ENCODE results near the gene MAP3K12.
"Not testable (repeated sequence)": the region's sequence is repeated elsewhere in the genome, so short reads cannot be mapped to it uniquely, and the experiment has no call there.

The MAP3K12 gene

GRCh38 chr12:53492188-53492587 lies 7.1 kb downstream of the MAP3K12 start:
- no peak for DNase-seq

- DNase-seq, result no peak
Measured at GRCh38 chr12:53489242-53489864, 9.9 kb downstream of the MAP3K12 start.

- no peak for DNase-seq
Measured at GRCh38 chr12:53486736-53487487, 12.3 kb downstream of the MAP3K12 start.

- DNase-seq, result no peak
Measured at GRCh38 chr12:53485955-53486735, 13.1 kb downstream of the MAP3K12 start.

- no peak for DNase-seq
Measured at GRCh38 chr12:53484686-53485575, 14.3 kb downstream of the MAP3K12 start.

- no peak for DNase-seq
Measured at GRCh38 chr12:53483979-53484377, 15.3 kb downstream of the MAP3K12 start.

- DNase-seq, result no peak
Measured at GRCh38 chr12:53483225-53483978, 15.9 kb downstream of the MAP3K12 start.

GRCh38 chr12:53482626-53483168 lies 16.6 kb downstream of the MAP3K12 start:
- DNase-seq, result no peak

- DNase-seq, result no peak
Measured at GRCh38 chr12:53481939-53482586, 17.2 kb downstream of the MAP3K12 start.

- not testable (repeated sequence) for DNase-seq
Measured at GRCh38 chr12:53481458-53481857, 17.8 kb downstream of the MAP3K12 start.

- DNase-seq, result no peak
Measured at GRCh38 chr12:53480491-53481442, 18.5 kb downstream of the MAP3K12 start.

- no peak for DNase-seq
Measured at GRCh38 chr12:53479331-53479730, 19.9 kb downstream of the MAP3K12 start.

- no peak for DNase-seq
Measured at GRCh38 chr12:53478865-53479264, 20.4 kb downstream of the MAP3K12 start.

- no peak for DNase-seq
Measured at GRCh38 chr12:53476769-53477209, 22.5 kb downstream of the MAP3K12 start.

GRCh38 chr12:53474819-53475218 lies 24.4 kb downstream of the MAP3K12 start:
- no peak for DNase-seq

- DNase-seq, result no peak
Measured at GRCh38 chr12:53474077-53474476, 25.2 kb downstream of the MAP3K12 start.

- DNase-seq, result no peak
Measured at GRCh38 chr12:53472056-53472582, 27.1 kb downstream of the MAP3K12 start.

GRCh38 chr12:53468282-53468681 lies 31.0 kb downstream of the MAP3K12 start:
- no peak for DNase-seq

- DNase-seq, result no peak
Measured at GRCh38 chr12:53467880-53468279, 31.4 kb downstream of the MAP3K12 start.

- DNase-seq, result no peak
Measured at GRCh38 chr12:53467082-53467481, 32.2 kb downstream of the MAP3K12 start.
